HG03103 (cell line): Measurements from ENCODE around the gene MAP3K9.
"Not testable (repeated sequence)": the region's sequence is repeated elsewhere in the genome, so short reads cannot be mapped to it uniquely, and the experiment has no call there.

ENCODE experiments used
- ATAC-seq: cut with Tn5 transposase; IDR thresholded peaks from one replicate; pipeline ENCODE4 v1.9.1; 2021; ENCODE audit warnings: low read depth; ENCODE audit not compliant: unreplicated experiment

The MAP3K9 gene

GRCh38 chr14:70703621-70704168, 105.6 kb downstream of the MAP3K9 start:
- ATAC-seq = not testable (repeated sequence)

GRCh38 chr14:70702161-70702560, 107.2 kb downstream of the MAP3K9 start:
- no peak for ATAC-seq

GRCh38 chr14:70701610-70702009, 107.7 kb downstream of the MAP3K9 start:
- ATAC-seq = no peak

- ATAC-seq = no peak
Measured at GRCh38 chr14:70700955-70701585, 108.2 kb downstream of the MAP3K9 start.

GRCh38 chr14:70699646-70700045, 109.7 kb downstream of the MAP3K9 start:
- no peak for ATAC-seq

GRCh38 chr14:70698288-70698687, 111.0 kb downstream of the MAP3K9 start:
- ATAC-seq = no peak

- ATAC-seq = no peak
Measured at GRCh38 chr14:70697701-70698100, 111.6 kb downstream of the MAP3K9 start.

GRCh38 chr14:70696026-70696425, 113.3 kb downstream of the MAP3K9 start:
- no peak for ATAC-seq

GRCh38 chr14:70692210-70692609, 117.1 kb downstream of the MAP3K9 start:
- no peak for ATAC-seq

GRCh38 chr14:70685474-70686197, 123.7 kb downstream of the MAP3K9 start:
- ATAC-seq = no peak

- ATAC-seq = no peak
Measured at GRCh38 chr14:70683983-70684382, 125.3 kb downstream of the MAP3K9 start.

GRCh38 chr14:70680748-70681147, 128.6 kb downstream of the MAP3K9 start:
- no peak for ATAC-seq

- no peak for ATAC-seq
Measured at GRCh38 chr14:70677341-70677740, 132.0 kb downstream of the MAP3K9 start.
